Hair follicle dermal papilla cell (primary cell): ENCODE results near the gene ZNF221. TPM values are rescaled to one million over a fixed set of nuclear protein-coding genes. Genes with fewer than 3 reads are reported as not detected.

Experiments used
- small RNA-seq: library from RNA; depleted of rRNA; stranded (forward); fragments of <200 nt; gene quantifications from one replicate; pipeline ENCODE3, GENCODE V24; 2012
- total RNA-seq: library from RNA; depleted of rRNA; stranded (reverse); fragments of >200 nt; gene quantifications from 2 replicates; pipeline ENCODE4 v1.2.3, GENCODE V29; 2012

Gene ZNF221
- total RNA-seq = 13.1 and 14.4 TPM in 2 replicates

GRCh38 chr19:43950834-43951645 lies at the start of gene ZNF221:
Gene ZNF221 (plus strand): TSS chr19:43951228. CDS start chr19:43962727, 11,499 bp downstream.

DNA sequence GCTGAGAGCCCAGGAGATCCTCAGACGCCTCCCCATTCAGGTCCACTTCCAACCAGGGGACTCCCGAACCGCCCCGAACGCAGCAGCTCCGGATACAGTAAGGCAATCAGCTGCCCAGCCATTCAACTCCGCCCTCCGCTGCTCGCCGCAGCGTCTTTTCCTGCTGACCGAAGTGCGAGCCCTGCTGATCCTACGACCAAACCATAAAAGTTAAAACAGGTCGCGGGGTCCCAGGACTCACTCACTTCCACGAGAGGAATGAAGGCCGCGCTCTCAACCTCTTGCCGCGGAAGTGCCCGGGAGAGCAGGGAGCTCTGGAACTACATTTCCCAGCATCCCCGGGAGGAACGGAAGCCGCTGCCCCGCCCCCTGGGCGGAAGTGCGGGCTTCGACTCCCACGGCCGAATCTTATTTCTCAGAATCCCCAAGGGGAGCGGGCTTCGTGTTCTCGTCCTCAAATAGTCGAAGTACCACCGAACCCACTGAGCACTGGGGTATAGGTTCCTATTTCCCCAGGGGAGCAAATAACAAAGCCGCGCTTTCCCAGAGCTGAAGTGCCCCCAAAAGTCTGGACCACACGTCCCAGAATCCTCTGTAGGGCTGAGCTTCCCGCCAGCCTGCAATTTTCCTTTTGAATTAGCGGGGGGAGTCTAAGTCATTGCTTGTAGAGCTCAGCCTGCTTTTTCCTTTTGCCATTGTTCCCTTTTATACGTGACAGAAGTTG lies 15.9 kb upstream of the ZNF221 start, which contains the start of gene ZNF45:
ZNF45 (minus strand) TSS at position 298 of the 724 bp plus-strand sequence. CDS start 13,097 bp downstream, outside the sequence.

DNA sequence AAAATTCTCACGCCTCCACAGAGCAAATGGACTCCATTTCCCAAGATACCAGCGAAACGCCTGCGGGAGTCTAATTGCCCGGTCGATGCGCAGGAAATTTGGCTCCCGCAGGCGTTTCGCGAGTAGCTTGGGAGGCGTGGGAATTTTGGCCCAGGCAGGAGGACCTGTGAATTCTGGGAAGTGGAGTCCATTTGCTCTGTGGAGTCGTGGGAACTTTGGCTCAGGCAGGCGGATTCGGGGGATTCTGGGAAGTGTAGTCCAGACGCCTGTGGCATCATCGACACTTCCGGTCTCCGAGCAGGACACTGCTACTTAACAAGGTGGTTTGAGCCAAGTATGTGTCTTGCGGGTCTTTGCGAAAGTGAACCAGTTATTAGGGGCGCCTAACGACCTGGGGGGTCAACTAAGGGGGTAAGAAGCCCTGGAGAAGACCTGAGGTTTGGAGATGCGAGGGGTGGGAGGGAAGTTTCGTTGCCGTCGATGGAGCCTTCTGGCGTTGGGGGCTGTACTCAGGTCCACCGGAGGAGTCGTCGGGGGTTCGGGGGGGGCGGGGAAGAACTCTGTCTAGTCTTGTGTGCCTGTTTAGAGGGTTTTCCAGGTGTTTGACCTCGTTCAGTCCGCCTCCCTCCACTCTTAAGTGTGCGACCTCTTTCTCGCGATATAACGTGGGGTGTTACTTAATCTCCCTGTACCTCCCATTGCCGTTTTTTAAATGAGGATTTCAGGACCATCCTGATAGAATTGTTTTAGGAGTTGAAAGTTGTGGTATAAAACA lies 33.1 kb downstream of the ZNF221 start, which contains the start of gene ZNF155:
ZNF155 (plus strand) TSS at position 277 of the 775 bp plus-strand sequence. CDS start 4,356 bp downstream, outside the sequence.

GRCh38 chr19:44002566-44003460 lies 51.8 kb downstream of the ZNF221 start, which contains the start of gene ZNF230:
Gene ZNF230 (plus strand): TSS chr19:44002957. CDS start chr19:44007079, 4,122 bp downstream.

Small RNA genes lying within 50 kb of the gene (small RNA-seq; reads per million reads assigned to genes)
- not detected for gene AC006213.5

Other genes with a start within 250 kb of the ZNF221 start
- gene IRGC, start 235.2 kb upstream of the ZNF221 start, total RNA-seq = not detected in 2 replicates
- 16.8 and 19.8 TPM in 2 replicates for gene SMG9, start 196.3 kb upstream of the ZNF221 start, total RNA-seq
- 6.0 and 6.4 TPM in 2 replicates for gene KCNN4, start 170.3 kb upstream of the ZNF221 start, total RNA-seq
- 0.24 and 0.65 TPM in 2 replicates for gene LYPD5, start 148.8 kb upstream of the ZNF221 start, total RNA-seq
- gene ZNF283, start 123.9 kb upstream of the ZNF221 start, total RNA-seq = 13.7 and 21.3 TPM in 2 replicates
- 2.4 and 3.8 TPM in 2 replicates for gene ZNF404, start 67.3 kb upstream of the ZNF221 start, total RNA-seq
- gene ZNF45, start 15.9 kb upstream of the ZNF221 start, total RNA-seq = 14.3 and 20.4 TPM in 2 replicates
- 8.0 and 13.3 TPM in 2 replicates for gene ZNF155, start 33.0 kb downstream of the ZNF221 start, total RNA-seq
- gene ZNF230, start 51.7 kb downstream of the ZNF221 start, total RNA-seq = 3.2 and 3.7 TPM in 2 replicates
- 6.2 and 6.9 TPM in 2 replicates for gene ZNF222, start 74.2 kb downstream of the ZNF221 start, total RNA-seq
- gene ZNF223, start 100.8 kb downstream of the ZNF221 start, total RNA-seq = 5.2 and 6.2 TPM in 2 replicates
- 3.2 and 3.4 TPM in 2 replicates for gene ZNF284, start 120.9 kb downstream of the ZNF221 start, total RNA-seq
- gene ZNF224, start 143.1 kb downstream of the ZNF221 start, total RNA-seq = 32.1 and 38.9 TPM in 2 replicates
- gene ZNF225, start 162.2 kb downstream of the ZNF221 start, total RNA-seq = 5.6 and 6.5 TPM in 2 replicates
- 10.6 and 12.0 TPM in 2 replicates for gene ZNF234, start 190.3 kb downstream of the ZNF221 start, total RNA-seq
- 17.6 and 17.8 TPM in 2 replicates for gene ZNF226, start 213.9 kb downstream of the ZNF221 start, total RNA-seq